Adrenal gland (tissue), 5 donors: ENCODE data around the gene OSTC.

Experiments
- CTCF ChIP-seq, 6 experiments: fragments of 450-650 bp in 4 of 6; fragments of 200-600 bp in 2 of 6; sonication (generic) in 1 of 6; IDR thresholded peaks; 1 replicate in 5 of 6; 2 replicates in 1 of 6; pipeline versions ENCODE4 v1.5.1 to v1.8.0; 2016 to 2021; ENCODE audit warnings: antibody characterized with exemption in 6 of 6, mild to moderate bottlenecking in 2 of 6, moderate library complexity in 1 of 6
- POLR2A ChIP-seq, 2 donors: fragments of 450-650 bp; IDR thresholded peaks; one replicate each; pipeline ENCODE4 v1.6.1; 2017; ENCODE audit warnings: antibody characterized with exemption in 2 of 2, mild to moderate bottlenecking in 2 of 2, moderate library complexity in 1 of 2
- donor health status: DM: no; HTN: no; CAD: no.

DNA sequence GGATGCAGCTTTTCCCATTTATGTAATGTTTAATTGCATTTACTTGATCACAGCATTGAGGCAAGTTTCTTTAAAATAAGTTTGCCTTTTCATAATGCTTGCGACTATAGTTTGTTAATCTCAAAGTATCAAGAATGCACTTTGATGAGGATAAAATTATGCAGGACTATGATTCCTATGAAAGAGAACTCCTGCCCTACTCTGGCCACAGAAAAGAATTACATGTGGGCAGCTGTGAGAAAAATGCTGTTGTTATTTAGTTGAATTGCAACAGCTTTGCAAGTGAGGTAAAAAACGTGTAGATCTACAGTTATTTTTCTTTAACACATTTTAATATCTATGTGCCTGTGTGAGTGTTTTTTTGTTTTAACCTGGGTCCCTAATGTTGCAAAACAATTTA is 12.5 kb upstream of the OSTC start:
- no peak for TF ChIP-seq CTCF (IDR thresholded peaks at IDR 0.05)
- no peak for TF ChIP-seq POLR2A (IDR thresholded peaks at IDR 0.05)
